ENCODE data around the gene PACRG.

- TF ChIP-seq POLR2A (IDR thresholded peaks at IDR 0.05) (no peak), CTCF (IDR thresholded peaks at IDR 0.05 in 4 of 5, conservative IDR thresholded peaks at IDR 0.05 in 1 of 5) (no peak)
Measured at GRCh38 chr6:163036160-163036645, 308.4 kb downstream of the PACRG start.

Measured in gastrocnemius medialis (tissue), 4 donors.